ENCODE data around the gene KRT78. TPM values are rescaled to one million over a fixed set of nuclear protein-coding genes. Genes with fewer than 3 reads are reported as not detected.

Gene KRT78
- total and polyA plus RNA-seq, 9 of the 15 experiments (the other 6 are each of a cell fraction or from before 2014, with no cell fraction given): not detected

GRCh38 chr12:52837413-52837741, 11.4 kb downstream of the KRT78 start:
- H3K4me1 ChIP-seq (replicated peaks in 1 of 2; ENCODE audit: control insufficient read depth in 2 of 2, insufficient read depth in 2 of 2, low read length in 2 of 2): peaks cover 13% of the 10 kb centered on the region in 2 experiments; a peak in 3 of 5 replicates
- no peaks in the 10 kb centered on the region for H3K9me3 ChIP-seq (replicated peaks; ENCODE audit: control insufficient read depth, insufficient read depth, low read depth, low read length)
- FAIRE-seq (peak; percentile 72), ATAC-seq (no peak), DNase-seq (ENCODE audit: extremely low read depth in 1 of 4, low spot score in 3 of 4) (peak in 1 of 4 experiments; percentile 31)
- no TSS peak for BruUV-seq (replicated peaks)
- no peak overlapping the region for H3K9ac ChIP-seq (ENCODE audit: insufficient read depth in 1 of 2, low read depth in 2 of 2, low read length in 2 of 2)
- no peak overlapping the region for H3K4me3 ChIP-seq
- no peak overlapping the region for H2AFZ ChIP-seq (ENCODE audit: low read depth, low read length)
- in situ Hi-C loops (cut with MboI): no loop called here
- WGBS (ENCODE audit: insufficient coverage, low coverage, missing lambda C conversion rate): 2% methylated on average over 9 of the region's 9 CpGs
- H3K27me3 ChIP-seq (ENCODE audit: control insufficient read depth in 2 of 2, insufficient read depth in 2 of 2, low read length in 2 of 2): peaks cover 18 to 66% of the 10 kb centered on the region in 2 experiments
- ChIA-PET CTCF (ENCODE audit: low intra/inter-chr PET ratio) (no interaction called here), POLR2A (no interaction called here)
- no peak overlapping the region for H3K4me2 ChIP-seq (ENCODE audit: insufficient read depth, low read length)
- H4K20me1 ChIP-seq (replicated peaks; ENCODE audit: control insufficient read depth, insufficient read depth, low read length): 0 out of 2 replicates have a peak, but pooled peaks cover 13% of the 10 kb centered on the region
- peak; percentile 38 for TF ChIP-seq ATF3 (IDR thresholded peaks at IDR 0.05)
- no peak for TF ChIP-seq ATF3 (CRISPR knock-in tag; conservative IDR thresholded peaks at IDR 0.05)
- TF ChIP-seq ZNF655 (CRISPR knock-in tag; IDR thresholded peaks at IDR 0.05): no peak
- TF ChIP-seq ZNF584 (CRISPR knock-in tag; IDR thresholded peaks at IDR 0.05; ENCODE audit: low read depth): 0 out of 2 replicates have a peak, but pooled peaks have one; percentile 36
- no peak for TF ChIP-seq ZBTB9 (CRISPR knock-in tag; IDR thresholded peaks at IDR 0.05)
- TF ChIP-seq MAX (CRISPR knock-in tag; IDR thresholded peaks at IDR 0.05): peak; percentile 34; the same call in 1 of the 2 replicates
- TF ChIP-seq CBFA2T2 (conservative IDR thresholded peaks at IDR 0.05): no peak
- TF ChIP-seq JUND (IDR thresholded peaks at IDR 0.05; ENCODE audit: borderline replicate concordance, low read depth, low read length): peak; percentile 31; the same call in 1 of the 2 replicates
- no peak for TF ChIP-seq JUND (tag; IDR thresholded peaks at IDR 0.05; ENCODE audit: borderline replicate concordance, low read depth, low read length)
- no peak for TF ChIP-seq KDM1A (IDR thresholded peaks at IDR 0.05)
- peak; percentile 43 for TF ChIP-seq FOSL1 (tag; conservative IDR thresholded peaks at IDR 0.05)
- no peak for TF ChIP-seq ZNF695 (CRISPR knock-in tag; IDR thresholded peaks at IDR 0.05)
- TF ChIP-seq BHLHE40 (IDR thresholded peaks at IDR 0.05; ENCODE audit: low read length): 0 out of 2 replicates have a peak, but pooled peaks have one; percentile 20
- H3K9me1 ChIP-seq (ENCODE audit: control insufficient read depth, insufficient read depth, low read length): no peaks in the 10 kb centered on the region
- no peaks in the 10 kb centered on the region for H3K36me3 ChIP-seq (ENCODE audit: control insufficient read depth, insufficient read depth, low read length)
- H3K79me2 ChIP-seq (ENCODE audit: control insufficient read depth, insufficient read depth, low read length): no peaks in the 10 kb centered on the region
- intact Hi-C loops (cut with micrococcal nuclease): no loop called here
- no peak overlapping the region for H3K27ac ChIP-seq (ENCODE audit: extremely low read depth, low read depth, low read length)

Measured in K562 (cell line).